Hypothalamus (tissue), 51 donors: ENCODE measurements around the gene SERPINH1.

Source experiments
- DNase-seq, 51 donors: peaks; one replicate each; lab custom pipeline; 2025; lab: John Stamatoyannopoulos, UW

SERPINH1 gene

GRCh38 chr11:75554258-75555022 is 7.6 kb upstream of the SERPINH1 start:
- peak in 50 of 51 donors; percentile 34 to 98 (median 88) for DNase-seq

- peak in 2 of 51 donors; percentile 44 to 54 for DNase-seq
Measured at GRCh38 chr11:75555079-75555811, 6.8 kb upstream of the SERPINH1 start.

- DNase-seq: no peak
Measured at GRCh38 chr11:75556275-75556674, 5.8 kb upstream of the SERPINH1 start.

DNA sequence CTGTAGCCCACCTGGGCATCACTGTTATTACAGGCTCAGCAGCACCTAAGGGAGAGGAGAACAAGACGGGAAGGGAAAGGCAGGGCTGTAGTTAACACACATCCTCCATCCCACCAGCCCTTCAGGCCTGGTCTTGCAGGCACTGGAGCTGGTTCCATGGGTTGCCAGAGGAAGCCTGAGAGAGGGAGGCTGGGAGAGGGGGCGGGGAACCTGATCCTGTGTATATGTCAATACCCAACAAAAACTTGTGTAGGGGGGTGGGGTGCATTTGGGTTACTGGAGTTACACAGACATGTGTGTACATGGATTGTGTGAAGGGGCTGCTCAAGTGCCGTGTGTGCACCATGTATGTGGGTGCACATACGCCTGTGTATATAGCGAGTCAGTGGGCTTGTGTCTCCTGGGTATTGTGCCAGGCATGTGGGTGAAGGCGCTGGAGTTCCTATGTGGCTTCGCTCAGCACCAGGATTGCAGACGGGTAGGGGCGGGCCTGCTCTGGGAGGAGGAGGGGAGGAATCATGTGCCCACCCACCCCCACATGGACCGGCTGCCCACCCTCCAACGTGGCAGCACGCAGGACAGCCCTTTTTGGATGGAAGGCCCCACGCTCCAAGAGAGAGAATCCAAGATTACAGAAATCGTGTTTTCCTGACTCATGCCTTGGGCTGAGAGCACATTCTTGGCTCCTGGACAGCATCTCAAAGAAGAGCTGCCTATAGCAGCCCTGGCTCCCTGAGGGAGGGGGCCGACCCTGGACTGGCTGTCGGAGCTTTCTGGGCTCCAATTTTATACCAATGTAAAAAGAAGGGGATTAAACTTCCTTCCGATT is 4.2 kb upstream of the SERPINH1 start:
- peak in 1 of 51 donors; percentile 60 for DNase-seq

DNA sequence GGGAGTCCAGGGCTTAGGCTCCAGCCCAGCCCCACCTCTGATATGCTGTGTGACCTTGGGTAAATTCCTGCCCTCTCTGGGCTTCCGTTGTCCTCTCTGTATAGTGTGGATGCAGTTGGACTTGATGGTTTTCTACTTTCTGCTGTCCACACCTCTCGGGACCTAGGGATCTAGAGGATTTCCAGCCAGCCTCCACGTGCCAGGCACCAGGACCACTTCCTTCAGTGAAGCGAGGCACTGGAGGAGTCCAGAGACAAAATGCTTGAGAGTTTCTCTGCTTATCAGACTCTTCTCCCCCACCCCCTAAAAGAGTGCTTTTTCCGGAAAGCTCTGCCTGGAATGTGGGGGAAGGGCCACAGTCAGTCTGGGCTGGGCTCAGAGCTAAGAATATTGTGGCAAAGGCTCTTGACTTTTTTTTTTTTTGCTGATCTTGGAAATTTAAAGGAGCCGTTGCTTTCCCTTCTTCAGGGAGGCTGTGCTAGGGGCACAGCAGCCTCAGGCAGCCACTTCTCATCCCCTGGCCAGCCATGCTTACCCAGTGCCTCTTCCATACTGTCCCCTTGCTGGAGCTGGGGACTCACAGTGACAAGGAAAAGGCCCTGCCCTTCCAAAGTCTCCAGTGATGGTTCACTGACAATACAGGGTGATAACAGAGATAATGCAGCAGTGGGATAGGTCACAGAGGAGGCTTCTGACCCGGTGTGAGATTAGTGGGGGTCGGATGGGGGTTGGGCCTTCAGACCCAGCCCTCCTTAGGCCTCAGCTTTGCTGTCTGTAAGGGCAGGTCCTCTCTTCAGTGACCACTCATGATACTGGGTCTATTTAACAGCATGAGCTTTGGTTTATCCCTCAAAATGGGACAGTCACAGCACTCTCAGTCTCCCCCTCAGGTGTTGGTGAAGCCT is 2.9 kb upstream of the SERPINH1 start:
- peak in 1 of 51 donors; percentile 11 for DNase-seq

DNA sequence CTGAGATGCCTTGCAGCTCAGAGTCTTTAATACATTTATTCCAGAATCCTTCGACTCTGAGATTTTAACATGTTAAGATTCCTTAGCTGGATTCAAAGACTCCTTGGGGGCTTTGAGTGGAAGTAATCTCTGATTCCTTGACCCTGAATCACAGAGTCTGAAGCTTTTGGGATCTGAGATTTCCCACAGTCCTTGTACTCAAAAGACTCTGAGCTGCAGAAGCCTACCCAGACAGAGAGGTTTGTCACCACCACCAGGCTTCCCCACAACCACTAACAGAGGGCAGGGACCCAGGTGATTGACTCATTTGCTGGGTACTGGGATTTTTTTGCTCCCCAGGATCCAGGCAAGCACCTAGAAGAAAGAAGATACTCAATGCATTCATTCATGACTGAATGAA is 1.4 kb upstream of the SERPINH1 start:
- DNase-seq: no peak

GRCh38 chr11:75561426-75562047 is 516 bp upstream of the SERPINH1 start:
- DNase-seq: no peak

- peak in 2 of 51 donors; percentile 17 to 54 for DNase-seq
Measured at GRCh38 chr11:75562836-75563484, 907 bp downstream of the SERPINH1 start.

- no peak for DNase-seq
Measured at GRCh38 chr11:75563501-75563977, 1.5 kb downstream of the SERPINH1 start.

DNA sequence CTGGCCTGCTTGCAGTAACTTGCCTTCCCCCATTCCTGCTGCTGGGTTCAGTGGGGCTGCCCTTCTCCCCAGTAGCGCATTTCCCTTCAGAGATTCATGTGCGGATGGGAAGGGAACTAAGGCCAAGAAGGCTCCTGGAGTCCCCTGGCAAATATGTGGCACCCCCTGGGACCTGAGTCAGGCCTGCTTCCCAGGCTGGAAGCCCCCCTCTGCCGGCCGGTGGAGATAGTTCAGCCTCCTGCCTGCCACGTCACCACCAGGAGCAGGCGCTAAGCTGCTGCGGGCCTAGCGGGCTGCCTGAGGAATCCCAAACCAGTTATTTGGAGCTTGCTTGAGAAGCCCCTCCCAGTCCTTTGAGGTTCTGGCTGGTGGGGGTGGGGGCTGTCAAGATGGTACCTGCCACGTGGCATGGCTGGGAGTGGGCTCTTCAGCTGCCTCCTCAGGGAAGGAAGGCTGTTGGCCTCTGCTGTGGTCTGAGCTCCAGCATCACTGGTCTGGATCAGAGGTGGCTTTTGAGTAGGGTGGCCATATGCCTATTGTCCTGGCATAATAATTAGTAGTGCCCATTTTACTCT is 2.0 kb downstream of the SERPINH1 start:
- peak in 4 of 51 donors; percentile 19 to 42 (median 32) for DNase-seq

GRCh38 chr11:75565221-75565814 is 3.3 kb downstream of the SERPINH1 start:
- peak in 8 of 51 donors; percentile 18 to 51 (median 31) for DNase-seq

DNA sequence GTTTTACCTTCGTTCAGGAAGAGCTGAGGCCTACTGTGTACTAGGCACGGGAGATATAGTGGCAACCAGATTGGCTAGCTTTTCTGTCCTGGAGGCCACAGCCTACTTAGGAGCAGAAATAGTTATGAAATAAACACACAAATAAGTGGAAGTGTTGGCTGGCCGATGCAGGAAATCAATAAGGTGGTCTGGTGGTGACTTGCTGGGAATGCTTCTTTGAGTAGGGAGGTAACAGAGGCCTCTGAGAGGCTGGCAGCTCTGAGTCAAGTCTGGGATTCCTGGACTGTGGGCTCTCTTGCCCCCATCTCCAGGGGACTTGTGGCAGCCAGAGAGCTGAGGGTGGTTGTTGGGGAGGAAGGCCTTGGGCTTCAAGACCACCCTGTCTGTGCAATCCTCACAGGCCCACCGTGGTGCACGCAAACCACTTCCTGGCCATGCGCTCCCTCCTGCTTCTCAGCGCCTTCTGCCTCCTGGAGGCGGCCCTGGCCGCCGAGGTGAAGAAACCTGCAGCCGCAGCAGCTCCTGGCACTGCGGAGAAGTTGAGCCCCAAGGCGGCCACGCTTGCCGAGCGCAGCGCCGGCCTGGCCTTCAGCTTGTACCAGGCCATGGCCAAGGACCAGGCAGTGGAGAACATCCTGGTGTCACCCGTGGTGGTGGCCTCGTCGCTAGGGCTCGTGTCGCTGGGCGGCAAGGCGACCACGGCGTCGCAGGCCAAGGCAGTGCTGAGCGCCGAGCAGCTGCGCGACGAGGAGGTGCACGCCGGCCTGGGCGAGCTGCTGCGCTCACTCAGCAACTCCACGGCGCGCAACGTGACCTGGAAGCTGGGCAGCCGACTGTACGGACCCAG is 4.1 kb downstream of the SERPINH1 start:
- peak in 1 of 51 donors; percentile 52 for DNase-seq

GRCh38 chr11:75566763-75567279 is 4.8 kb downstream of the SERPINH1 start:
- no peak for DNase-seq

- DNase-seq: no peak
Measured at GRCh38 chr11:75567971-75568370, 5.9 kb downstream of the SERPINH1 start.

- no peak for DNase-seq
Measured at GRCh38 chr11:75568616-75569219, 6.7 kb downstream of the SERPINH1 start.

GRCh38 chr11:75570559-75571139 is 8.6 kb downstream of the SERPINH1 start:
- DNase-seq: no peak
